HepG2 (cell line): ENCODE results near the gene IGSF11. TPM values are rescaled to one million over a fixed set of nuclear protein-coding genes. Genes with fewer than 3 reads are reported as not detected.

Experiments
- ATAC-seq: fragments of 200-7000 bp; cut with Tn5 transposase; 3 replicates; pipeline ENCODE4 v1.9.1; 2020; ENCODE audit warnings: mild to moderate bottlenecking, moderate library complexity
- BruUV-seq: library from RNA; stranded (reverse); fragments of 400-500 nt; replicated peaks from 2 replicates; lab custom pipeline; 2021; lab: Mats Ljungman, UMichigan
- CTCF ChIA-PET: fragments of 300-600 bp; formaldehyde crosslinking; extraction: SDS; loops from one replicate; lab custom pipeline; 2021; ENCODE audit warnings: low total read pairs, inconsistent platforms, low intra/inter-chr PET ratio; lab: Yijun Ruan, JAX
- POLR2A ChIA-PET: fragments of 350-600 bp; sonication (Branson Sonifier 250); formaldehyde crosslinking; loops from one replicate; lab custom pipeline; 2020; ENCODE audit warnings: antibody characterized with exemption, inconsistent platforms; lab: Yijun Ruan, JAX
- DNase-seq: peaks from one replicate; pipeline ENCODE4 v3.0.0-alpha.2; 2015; ENCODE audit warnings: low spot score
- FAIRE-seq: peaks from 3 replicates; lab custom pipeline; 2011; peaks lifted over from hg19 to GRCh38; lab: Jason Lieb, UNC
- H2AFZ ChIP-seq: one replicate; pipeline ENCODE4 v1.6.1; 2011; ENCODE audit warnings: low read length, inconsistent platforms
- H3K27ac ChIP-seq: fragments of 300-600 bp; 3 replicates; pipeline ENCODE4 v1.8.0; 2011; ENCODE audit warnings: mixed run types, mild to moderate bottlenecking, mixed read lengths, low read length, inconsistent platforms; ENCODE audit not compliant: insufficient read depth; ENCODE audit errors: extremely low read length
- H3K27me3 ChIP-seq, 2 experiments: fragments of 200-600 bp in 1 of 2; 2 replicates in 1 of 2; 3 replicates in 1 of 2; pipeline versions ENCODE4 v1.6.0 to v1.8.0; 2011; ENCODE audit warnings: low read length in 2 of 2, mild to moderate bottlenecking in 2 of 2, moderate library complexity in 2 of 2, inconsistent platforms in 1 of 2; ENCODE audit not compliant: insufficient read depth in 2 of 2, control insufficient read depth in 1 of 2
- H3K36me3 ChIP-seq, 2 experiments: fragments of 200-600 bp in 1 of 2; replicated peaks in 1 of 2; 2 replicates in 1 of 2; 3 replicates in 1 of 2; pipeline versions ENCODE4 v1.5.1 to v1.8.0; 2011; ENCODE audit warnings: low read length in 2 of 2, inconsistent platforms in 1 of 2; ENCODE audit not compliant: insufficient read depth in 2 of 2, control insufficient read depth in 1 of 2
- H3K4me1 ChIP-seq: 2 replicates; pipeline ENCODE4 v1.5.1; 2012; ENCODE audit warnings: low read length, inconsistent platforms; ENCODE audit not compliant: insufficient read depth
- H3K4me2 ChIP-seq: 2 replicates; pipeline ENCODE4 v1.6.0; 2011; ENCODE audit warnings: low read depth, low read length, inconsistent platforms
- H3K4me3 ChIP-seq, 3 experiments: fragments of 200-600 bp in 1 of 3; sonication (generic), shearing (Covaris generic) in 1 of 3; replicated peaks in 1 of 3; 2 replicates each; pipeline ENCODE4 v1.5.1; 2011 to 2016; ENCODE audit warnings: low read length in 3 of 3, inconsistent platforms in 2 of 3, low read depth in 2 of 3, mild to moderate bottlenecking in 2 of 3, control low read depth in 1 of 3, mixed read lengths in 1 of 3; ENCODE audit not compliant: insufficient read depth in 1 of 3
- H3K79me2 ChIP-seq: one replicate; pipeline ENCODE4 v1.6.1; 2011; ENCODE audit warnings: low read length, inconsistent platforms; ENCODE audit not compliant: insufficient read depth
- H3K9ac ChIP-seq: 2 replicates; pipeline ENCODE4 v1.6.0; 2011; ENCODE audit warnings: mild to moderate bottlenecking, low read depth, low read length, inconsistent platforms; ENCODE audit not compliant: insufficient read depth
- H3K9me3 ChIP-seq: 2 replicates; pipeline ENCODE4 v1.5.1; 2012; ENCODE audit warnings: mild to moderate bottlenecking, low read length
- H4K20me1 ChIP-seq: 2 replicates; pipeline ENCODE4 v1.6.0; 2011; ENCODE audit warnings: inconsistent platforms, mild to moderate bottlenecking, low read length, moderate library complexity; ENCODE audit not compliant: insufficient read depth
- EP300 ChIP-seq, 3 experiments: sonication (generic) in 1 of 3; formaldehyde crosslinking in 1 of 3; IDR thresholded peaks; 2 replicates each; pipeline versions ENCODE4 v1.5.1 to v1.6.1; 2011 to 2020; ENCODE audit warnings: low read depth in 2 of 3, low read length in 2 of 3, borderline replicate concordance in 1 of 3, improper control_type of control experiment in 1 of 3, mild to moderate bottlenecking in 1 of 3, missing genetic modification reagents in 1 of 3, moderate library complexity in 1 of 3
- HNRNPH1 ChIP-seq: fragments of 200-400 bp; formaldehyde crosslinking; optimal IDR thresholded peaks from 2 replicates; pipeline ENCODE3; 2017; ENCODE audit warnings: mild to moderate bottlenecking, low read depth, low read length
- HNRNPLL ChIP-seq: fragments of 200-400 bp; formaldehyde crosslinking; IDR thresholded peaks from 2 replicates; pipeline ENCODE4 v1.6.1; 2017; ENCODE audit warnings: mild to moderate bottlenecking, low read depth, low read length; ENCODE audit not compliant: poor library complexity, severe bottlenecking
- HOXD1 ChIP-seq: sonication (generic); formaldehyde crosslinking; IDR thresholded peaks from 2 replicates; pipeline ENCODE4 v1.5.0; 2020; ENCODE audit warnings: missing genetic modification reagents
- LBX2 ChIP-seq: sonication (generic); formaldehyde crosslinking; IDR thresholded peaks from 2 replicates; pipeline ENCODE4 v1.5.0; 2020; ENCODE audit warnings: missing genetic modification reagents, mild to moderate bottlenecking, borderline replicate concordance
- MED1 ChIP-seq: sonication (generic); formaldehyde crosslinking; IDR thresholded peaks from 2 replicates; pipeline ENCODE4 v1.4.0; 2020; ENCODE audit warnings: missing genetic modification reagents
- RBAK ChIP-seq: sonication (generic); formaldehyde crosslinking; IDR thresholded peaks from 2 replicates; pipeline ENCODE4 v1.5.1; 2020; ENCODE audit warnings: mild to moderate bottlenecking, missing genetic modification reagents
- RBM22 ChIP-seq: fragments of 200-400 bp; formaldehyde crosslinking; optimal IDR thresholded peaks from 2 replicates; pipeline ENCODE3; 2017; ENCODE audit warnings: mild to moderate bottlenecking, low read length, moderate library complexity
- SATB2 ChIP-seq: sonication (generic); formaldehyde crosslinking; IDR thresholded peaks from 2 replicates; pipeline ENCODE4 v1.5.0; 2020; ENCODE audit warnings: missing genetic modification reagents
- SKI ChIP-seq: fragments of 450-650 bp; IDR thresholded peaks from one replicate; pipeline ENCODE4 v1.6.1; 2018; ENCODE audit warnings: mild to moderate bottlenecking; ENCODE audit not compliant: partially characterized antibody
- ZBTB33 ChIP-seq: sonication (generic); formaldehyde crosslinking; IDR thresholded peaks from 2 replicates; pipeline ENCODE4 v1.4.0; 2020; ENCODE audit warnings: missing genetic modification reagents
- ZBTB8A ChIP-seq: sonication (generic); formaldehyde crosslinking; IDR thresholded peaks from 2 replicates; pipeline ENCODE4 v1.4.0; 2020; ENCODE audit warnings: mild to moderate bottlenecking, low read depth, missing genetic modification reagents, borderline replicate concordance
- ZNF136 ChIP-seq: sonication (generic); formaldehyde crosslinking; IDR thresholded peaks from 2 replicates; pipeline ENCODE4 v1.8.1; 2022; ENCODE audit warnings: low read depth, mild to moderate bottlenecking, moderate library complexity, missing genetic modification reagents
- ZNF205 ChIP-seq: IDR thresholded peaks from 2 replicates; pipeline ENCODE4 v1.6.1; 2018; ENCODE audit warnings: missing biosample characterization, missing genetic modification reagents
- WGBS: methylation state at CpG from one replicate; pipeline ENCODE4 v1.1.6; 2017; ENCODE audit warnings: low lambda C conversion rate; 5-methylcytosine and 5-hydroxymethylcytosine counted together
- in situ Hi-C: cut with HindIII; loops from 2 replicates; pipeline ENCODE4 v1.10.0; 2017; ENCODE audit warnings: low pct_unique_long_range_greater_than_20kb; ENCODE audit not compliant: extremely low pct_ligation_motif_present
- intact Hi-C: fragments of 100-400 bp; cut with micrococcal nuclease; formaldehyde crosslinking; loops from one replicate; pipeline ENCODE4 v1.10.0; 2022; ENCODE audit not compliant: unreplicated experiment
- polyA plus RNA-seq, 8 experiments: library from polyadenylated mRNA; depleted of rRNA in 3 of 8; stranded (reverse) in 7 of 8; unstranded in 1 of 8; fragments of >200 nt; fragmentation: Illumina TruSeq in 4 of 8; extraction: Trizol in 4 of 8; gene quantifications; 2 replicates each; pipeline versions ENCODE4 v1.2.1 to v1.2.3, GENCODE V29; 2011 to 2016; ENCODE audit warnings: low read depth in 4 of 8, missing spikeins in 1 of 8, mixed read lengths in 1 of 8; ENCODE audit not compliant: insufficient read depth in 1 of 8
- total RNA-seq, 5 experiments: library from RNA; depleted of rRNA; stranded (reverse); fragments of >200 nt; fragmentation: Illumina TruSeq; extraction: Trizol; gene quantifications; 2 replicates each; pipeline ENCODE4 v1.2.3, GENCODE V29; 2016; ENCODE audit warnings: low read depth in 1 of 5
- TF ChIP-seq, protein P1 (sequence below): sonication (generic); formaldehyde crosslinking; IDR thresholded peaks from 2 replicates; pipeline ENCODE4 v1.9.0; 2022; ENCODE audit warnings: missing genetic modification reagents, mild to moderate bottlenecking, borderline replicate concordance
- TF ChIP-seq, protein P2 (sequence below): sonication (generic); formaldehyde crosslinking; IDR thresholded peaks from 2 replicates; pipeline ENCODE4 v1.4.0; 2020; ENCODE audit warnings: missing genetic modification reagents, borderline replicate concordance

Gene IGSF11
- total and polyA plus RNA-seq, 2 of the 13 experiments (the other 11 are each of a cell fraction or from before 2014, with no cell fraction given) = not detected

DNA sequence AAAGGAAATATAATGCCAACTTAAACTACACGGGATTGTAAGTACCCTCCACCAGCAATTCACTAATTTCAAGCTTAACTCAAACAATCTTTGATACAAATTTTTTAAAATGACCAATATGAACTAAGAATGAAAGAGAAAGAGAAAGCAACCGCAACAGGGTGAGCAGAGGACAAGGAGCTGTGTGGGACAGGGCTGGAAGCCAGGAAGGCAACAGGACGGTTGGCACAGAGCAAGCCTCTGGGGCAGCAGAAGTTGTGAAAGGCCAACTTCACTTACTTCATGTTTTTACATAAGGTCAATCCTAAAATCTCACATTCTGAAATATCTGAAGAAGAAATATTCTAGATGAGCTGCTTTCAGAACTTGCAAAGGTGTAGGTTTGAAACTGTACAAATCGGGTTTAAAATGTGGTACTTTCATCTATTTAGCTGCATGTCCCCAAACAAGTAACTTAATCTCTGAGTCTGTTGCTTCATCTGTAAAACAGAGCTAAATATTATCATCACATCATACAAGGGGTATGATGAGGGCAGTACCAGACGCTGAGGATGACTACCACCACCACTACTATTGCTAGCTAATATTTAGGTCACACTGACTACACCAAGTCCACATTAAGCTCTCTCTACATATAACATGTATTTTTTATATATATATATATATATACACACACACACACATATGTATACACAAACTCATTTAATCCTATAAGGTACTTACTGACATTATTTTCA, 101.7 kb downstream of the IGSF11 start:
- no peak overlapping the region for H3K4me3 ChIP-seq

More for the DNA sequence above, 101.7 kb downstream of the IGSF11 start:
- Histone ChIP-seq H2AFZ (no peak overlapping the region), H3K27me3 (peaks cover 0 to 3% of the 10 kb centered on the region in 2 experiments; a peak in 1 of 5 replicates)
- no TSS peak for BruUV-seq
- no peak for TF ChIP-seq ZBTB8A (CRISPR knock-in tag)
- TF ChIP-seq LBX2 (CRISPR knock-in tag) = no peak
- TF ChIP-seq, protein P1, sequence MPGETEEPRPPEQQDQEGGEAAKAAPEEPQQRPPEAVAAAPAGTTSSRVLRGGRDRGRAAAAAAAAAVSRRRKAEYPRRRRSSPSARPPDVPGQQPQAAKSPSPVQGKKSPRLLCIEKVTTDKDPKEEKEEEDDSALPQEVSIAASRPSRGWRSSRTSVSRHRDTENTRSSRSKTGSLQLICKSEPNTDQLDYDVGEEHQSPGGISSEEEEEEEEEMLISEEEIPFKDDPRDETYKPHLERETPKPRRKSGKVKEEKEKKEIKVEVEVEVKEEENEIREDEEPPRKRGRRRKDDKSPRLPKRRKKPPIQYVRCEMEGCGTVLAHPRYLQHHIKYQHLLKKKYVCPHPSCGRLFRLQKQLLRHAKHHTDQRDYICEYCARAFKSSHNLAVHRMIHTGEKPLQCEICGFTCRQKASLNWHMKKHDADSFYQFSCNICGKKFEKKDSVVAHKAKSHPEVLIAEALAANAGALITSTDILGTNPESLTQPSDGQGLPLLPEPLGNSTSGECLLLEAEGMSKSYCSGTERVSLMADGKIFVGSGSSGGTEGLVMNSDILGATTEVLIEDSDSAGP (CRISPR knock-in tag) = no peak
- no peak for TF ChIP-seq SATB2
- no peak for TF ChIP-seq RBAK (CRISPR knock-in tag)
- TF ChIP-seq HOXD1 = no peak
- no peak for TF ChIP-seq MED1 (CRISPR knock-in tag)
- TF ChIP-seq RBM22 = no peak
- TF ChIP-seq, protein P2, sequence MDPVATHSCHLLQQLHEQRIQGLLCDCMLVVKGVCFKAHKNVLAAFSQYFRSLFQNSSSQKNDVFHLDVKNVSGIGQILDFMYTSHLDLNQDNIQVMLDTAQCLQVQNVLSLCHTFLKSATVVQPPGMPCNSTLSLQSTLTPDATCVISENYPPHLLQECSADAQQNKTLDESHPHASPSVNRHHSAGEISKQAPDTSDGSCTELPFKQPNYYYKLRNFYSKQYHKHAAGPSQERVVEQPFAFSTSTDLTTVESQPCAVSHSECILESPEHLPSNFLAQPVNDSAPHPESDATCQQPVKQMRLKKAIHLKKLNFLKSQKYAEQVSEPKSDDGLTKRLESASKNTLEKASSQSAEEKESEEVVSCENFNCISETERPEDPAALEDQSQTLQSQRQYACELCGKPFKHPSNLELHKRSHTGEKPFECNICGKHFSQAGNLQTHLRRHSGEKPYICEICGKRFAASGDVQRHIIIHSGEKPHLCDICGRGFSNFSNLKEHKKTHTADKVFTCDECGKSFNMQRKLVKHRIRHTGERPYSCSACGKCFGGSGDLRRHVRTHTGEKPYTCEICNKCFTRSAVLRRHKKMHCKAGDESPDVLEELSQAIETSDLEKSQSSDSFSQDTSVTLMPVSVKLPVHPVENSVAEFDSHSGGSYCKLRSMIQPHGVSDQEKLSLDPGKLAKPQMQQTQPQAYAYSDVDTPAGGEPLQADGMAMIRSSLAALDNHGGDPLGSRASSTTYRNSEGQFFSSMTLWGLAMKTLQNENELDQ (CRISPR knock-in tag) = no peak
- TF ChIP-seq ZNF136 (CRISPR knock-in tag) = no peak
- TF ChIP-seq EP300 (IDR thresholded peaks at IDR 0.05; ENCODE audit: low read depth in 2 of 2, low read length in 2 of 2) = no peak
- TF ChIP-seq EP300 (CRISPR knock-in tag; IDR thresholded peaks at IDR 0.05; ENCODE audit: borderline replicate concordance) = no peak
- no peak for TF ChIP-seq SKI
- TF ChIP-seq ZBTB33 (CRISPR knock-in tag) = no peak
- TF ChIP-seq HNRNPH1 = no peak
- TF ChIP-seq ZNF205 (CRISPR knock-in tag) = no peak
- TF ChIP-seq HNRNPLL = no peak
- TF ChIP-seq, all 625 proteins: peak for 0
- no peak for FAIRE-seq
- H3K9me3 ChIP-seq = no peaks in the 10 kb centered on the region
- H3K4me1 ChIP-seq = no peaks in the 10 kb centered on the region
- no peaks in the 10 kb centered on the region for H3K36me3 ChIP-seq
- no peak overlapping the region for H3K4me2 ChIP-seq
- intact Hi-C loops = no loop called here
- ChIA-PET CTCF (no interaction called here), POLR2A (no interaction called here)
- in situ Hi-C loops = no loop called here
- no peak overlapping the region for H3K27ac ChIP-seq
- no peak overlapping the region for H3K9ac ChIP-seq
- ATAC-seq = no peak
- WGBS = 1% methylated on average over 5 of the region's 5 CpGs
- no peaks in the 10 kb centered on the region for H3K79me2 ChIP-seq
- H4K20me1 ChIP-seq = no peaks in the 10 kb centered on the region
- no peak for DNase-seq
